Stimulated activated CD8-positive, alpha-beta memory T cell treated with anti-CD3 and anti-CD28 coated beads, Interleukin-15, amount 100 ng/mL, for 24 hours (primary cell): ENCODE measurements around the gene SURF4.
A peak's percentile ranks its signal among the peaks of the same experiment; 100 is the strongest.
"Not testable (repeated sequence)": the region's sequence is repeated elsewhere in the genome, so short reads cannot be mapped to it uniquely, and the experiment has no call there.

Source experiments
- DNase-seq: peaks from one replicate; pipeline ENCODE4 v3.0.0-alpha.2; 2020; ENCODE audit warnings: low read depth

The SURF4 gene

DNA sequence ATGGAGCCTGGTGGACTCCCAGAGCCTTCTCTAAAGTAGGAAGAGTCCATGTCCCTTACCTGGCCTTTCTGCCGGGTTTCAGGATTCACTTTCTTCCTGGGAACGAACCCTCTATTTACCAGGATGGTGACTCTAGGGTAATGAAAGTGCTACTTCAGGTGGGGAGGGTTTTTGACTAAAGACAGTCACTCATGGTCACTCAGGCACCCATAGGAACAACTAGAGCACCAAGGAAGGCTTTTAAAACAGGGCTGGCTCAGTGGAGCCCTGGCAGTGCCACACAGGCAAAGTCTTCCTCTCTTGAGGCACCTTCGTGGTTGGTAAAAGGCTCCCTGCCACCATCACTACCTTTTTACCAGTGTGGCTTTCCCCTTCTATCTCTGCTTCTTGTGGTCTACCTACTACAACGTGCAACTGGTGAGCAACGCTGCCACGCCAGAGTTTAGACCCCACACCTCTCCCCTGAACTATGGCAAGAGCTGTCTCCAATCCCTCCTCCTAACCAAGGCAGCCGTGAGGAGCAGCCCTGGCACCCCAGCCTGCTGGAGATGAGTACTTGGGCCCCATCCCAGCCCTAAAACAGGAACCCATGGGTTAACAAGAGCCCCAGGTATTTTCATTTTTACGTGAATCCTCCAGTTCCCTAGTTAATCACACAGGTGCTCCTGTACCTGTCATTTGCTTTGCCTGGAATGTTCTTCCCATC lies 23.1 kb downstream of the SURF4 start:
- DNase-seq, result no peak

DNA sequence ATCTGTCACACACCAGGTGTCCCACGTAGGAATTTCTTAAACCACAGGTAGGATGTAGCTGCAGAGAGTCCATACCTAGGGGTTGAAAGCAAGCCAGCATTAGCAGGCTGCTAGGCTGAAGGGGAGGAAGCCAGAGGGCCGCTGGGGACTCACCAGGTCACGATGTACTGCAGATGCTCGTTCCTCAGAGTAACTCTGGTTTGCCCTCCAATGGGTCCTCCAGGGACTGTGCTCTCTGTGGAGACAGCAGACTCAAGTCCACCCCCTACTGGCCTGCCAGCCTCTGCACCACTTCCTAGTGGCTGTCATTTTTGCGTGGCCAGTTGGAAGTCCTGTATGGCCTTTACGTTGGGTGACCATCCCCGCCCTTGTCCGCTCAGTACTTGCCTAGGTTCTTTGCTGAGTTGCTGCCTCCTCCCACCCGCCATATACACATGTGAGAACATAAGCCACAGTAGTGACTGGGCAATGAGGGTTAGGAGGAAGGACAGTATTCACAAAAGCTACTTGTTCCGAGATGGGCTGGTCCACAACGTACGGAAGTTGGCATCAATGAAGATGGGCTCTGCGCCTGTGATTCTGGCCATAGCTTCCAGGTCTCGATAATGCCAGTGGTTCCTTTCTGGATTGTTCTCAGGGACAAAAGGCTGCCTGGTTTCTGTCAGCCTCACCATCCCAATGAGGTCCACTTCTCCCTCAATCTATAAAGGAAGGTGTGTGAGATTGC lies 23.8 kb downstream of the SURF4 start:
- no peak for DNase-seq

DNA sequence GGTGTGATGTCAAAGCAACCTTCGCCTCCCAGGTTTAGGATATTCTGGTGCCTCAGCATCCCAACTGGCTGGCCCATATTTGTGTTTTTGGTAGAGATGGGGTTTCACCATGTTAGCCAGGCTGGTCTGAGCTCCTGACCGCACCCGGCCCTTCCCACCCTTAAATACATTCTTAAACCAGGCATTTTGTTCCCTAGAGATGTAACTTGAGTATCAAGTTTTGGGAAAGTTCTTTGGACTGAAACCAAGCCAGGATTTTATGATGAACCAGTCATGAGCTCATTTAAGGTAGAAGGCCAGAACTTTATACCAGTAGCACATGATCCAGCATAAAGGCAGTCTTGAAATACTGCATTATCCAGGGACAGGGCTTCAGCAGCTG lies 24.3 kb downstream of the SURF4 start:
- no peak for DNase-seq

DNA sequence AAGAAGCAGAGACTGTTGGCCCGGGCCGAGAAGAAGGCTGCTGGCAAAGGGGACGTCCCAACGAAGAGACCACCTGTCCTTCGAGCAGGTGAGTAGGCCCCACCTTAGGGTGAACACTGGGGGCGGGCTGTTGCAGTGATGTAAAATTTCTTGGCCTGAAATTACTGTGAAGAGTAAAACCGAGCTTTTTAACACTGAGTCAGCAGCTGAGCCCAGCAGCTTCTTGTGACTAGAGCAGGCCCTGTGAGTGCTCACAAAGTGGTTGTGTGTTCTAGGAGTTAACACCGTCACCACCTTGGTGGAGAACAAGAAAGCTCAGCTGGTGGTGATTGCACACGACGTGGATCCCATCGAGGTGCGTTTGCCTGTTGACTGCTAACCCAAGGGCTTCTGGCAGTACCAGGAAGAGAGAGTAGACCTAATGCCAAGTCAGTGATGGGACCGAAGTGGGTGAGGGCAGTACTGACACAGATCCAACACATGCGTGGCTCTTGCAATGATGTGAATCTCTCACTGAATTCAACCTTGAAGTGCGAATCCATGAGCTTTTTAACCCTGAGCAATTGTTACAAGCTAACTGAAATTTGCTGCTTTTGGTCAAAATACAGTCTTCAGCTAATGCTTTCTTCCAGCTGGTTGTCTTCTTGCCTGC lies 25.8 kb downstream of the SURF4 start:
- DNase-seq, result no peak

DNA sequence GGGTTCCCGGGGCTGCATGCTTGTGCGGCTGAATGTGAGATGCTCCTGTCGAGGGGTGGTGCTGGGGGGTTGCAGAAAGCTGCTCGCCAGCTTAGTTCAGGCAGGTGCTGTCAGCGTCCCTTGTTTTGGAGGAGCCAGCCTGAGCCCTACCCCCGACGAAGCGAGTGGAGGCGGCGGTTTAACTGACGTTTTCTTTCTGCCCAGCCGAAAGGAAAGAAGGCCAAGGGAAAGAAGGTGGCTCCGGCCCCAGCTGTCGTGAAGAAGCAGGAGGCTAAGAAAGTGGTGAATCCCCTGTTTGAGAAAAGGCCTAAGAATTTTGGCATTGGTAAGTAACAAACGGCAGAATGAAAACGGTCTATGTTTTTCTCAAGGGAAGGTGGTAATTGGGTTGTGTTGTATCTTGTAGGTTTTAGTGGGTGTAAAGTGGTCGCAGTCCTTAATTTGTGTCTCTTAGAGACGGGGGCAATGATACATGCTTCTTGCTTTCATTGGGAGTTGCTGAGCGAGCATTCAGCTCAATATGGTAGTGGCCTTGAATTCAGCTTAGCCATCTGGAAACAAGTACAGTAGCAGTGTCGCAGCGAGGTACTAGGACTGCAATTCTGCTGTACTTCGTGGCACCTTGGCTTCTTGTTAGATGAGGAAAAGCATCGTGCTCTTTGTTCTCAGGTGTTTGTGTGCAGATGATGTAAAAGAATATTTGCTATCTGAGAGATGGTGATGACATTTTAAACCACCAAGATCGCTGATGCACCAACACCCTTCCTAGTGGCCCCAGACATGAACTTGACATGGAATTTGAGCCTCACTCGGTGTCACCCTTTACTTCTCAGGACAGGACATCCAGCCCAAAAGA lies 26.9 kb downstream of the SURF4 start:
- DNase-seq, result no peak

DNA sequence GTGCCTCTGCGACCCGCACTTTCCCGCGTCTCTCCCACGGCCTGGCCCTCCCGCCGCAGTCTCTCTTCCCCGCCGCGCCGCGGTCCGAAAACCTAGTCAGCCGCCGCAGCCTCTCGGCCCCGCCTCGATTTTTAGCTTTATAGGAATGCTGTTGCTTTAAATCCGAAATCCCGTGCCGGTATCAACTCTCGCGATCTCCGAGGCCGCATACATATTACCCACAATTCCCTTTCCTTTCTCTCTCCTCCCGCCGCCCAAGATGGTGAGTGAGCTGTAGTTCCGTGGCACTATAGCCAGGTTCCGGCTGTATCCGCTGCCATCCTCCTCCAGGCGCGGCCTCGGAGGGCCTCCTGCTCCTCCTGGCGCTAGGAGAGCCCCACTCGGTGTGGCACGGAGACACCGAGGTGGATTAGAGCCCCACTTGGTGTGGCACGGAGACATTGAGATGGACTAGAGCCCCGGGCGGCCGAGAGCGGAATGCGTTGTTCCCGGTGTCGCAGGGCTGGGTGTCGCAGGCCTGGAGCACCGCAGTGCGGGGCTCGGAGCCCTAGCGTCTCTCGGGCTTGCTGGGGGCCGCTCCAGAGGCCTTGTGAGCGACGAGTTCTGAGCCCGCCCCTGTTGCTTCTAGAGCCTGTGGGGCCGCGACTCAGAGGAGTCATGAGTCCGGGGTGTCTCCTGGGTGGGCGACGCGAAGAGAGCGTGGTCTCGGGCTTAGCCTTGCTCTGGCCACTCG lies 27.7 kb downstream of the SURF4 start, which contains the start of the genes MED22 and RPL7A:
Gene MED22, minus strand, starts transcription at position 147 of the 733 bp plus-strand sequence. CDS start 1,469 bp downstream, outside the sequence.
Gene RPL7A, plus strand, starts transcription at position 234 of the 733 bp plus-strand sequence. Its CDS starts 26 bp downstream, at position 260.
- DNase-seq, result peak; percentile 74

DNA sequence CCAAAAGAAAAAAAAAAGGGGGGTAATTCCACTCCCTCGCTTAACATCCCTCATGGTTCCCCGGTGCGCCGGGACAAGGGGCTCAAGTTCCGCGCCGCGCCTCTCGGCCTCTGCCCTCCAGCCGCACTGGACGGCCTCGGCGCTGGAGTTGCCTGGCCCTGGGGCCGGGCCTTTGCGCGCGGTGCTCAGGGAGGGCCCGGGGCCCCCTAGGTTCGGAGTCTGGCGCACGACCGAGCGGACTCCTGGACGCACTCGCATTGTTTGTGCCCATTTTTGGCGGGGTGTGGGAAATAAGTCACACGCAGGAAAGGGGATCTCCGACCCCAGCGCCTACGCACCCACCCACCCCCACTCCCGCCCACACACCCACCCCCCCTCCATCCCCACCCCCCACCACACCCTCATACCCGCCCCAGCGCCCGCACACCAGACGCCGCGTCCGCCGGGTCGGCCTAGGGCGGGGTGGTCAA lies 28.3 kb downstream of the SURF4 start:
- no peak for DNase-seq

DNA sequence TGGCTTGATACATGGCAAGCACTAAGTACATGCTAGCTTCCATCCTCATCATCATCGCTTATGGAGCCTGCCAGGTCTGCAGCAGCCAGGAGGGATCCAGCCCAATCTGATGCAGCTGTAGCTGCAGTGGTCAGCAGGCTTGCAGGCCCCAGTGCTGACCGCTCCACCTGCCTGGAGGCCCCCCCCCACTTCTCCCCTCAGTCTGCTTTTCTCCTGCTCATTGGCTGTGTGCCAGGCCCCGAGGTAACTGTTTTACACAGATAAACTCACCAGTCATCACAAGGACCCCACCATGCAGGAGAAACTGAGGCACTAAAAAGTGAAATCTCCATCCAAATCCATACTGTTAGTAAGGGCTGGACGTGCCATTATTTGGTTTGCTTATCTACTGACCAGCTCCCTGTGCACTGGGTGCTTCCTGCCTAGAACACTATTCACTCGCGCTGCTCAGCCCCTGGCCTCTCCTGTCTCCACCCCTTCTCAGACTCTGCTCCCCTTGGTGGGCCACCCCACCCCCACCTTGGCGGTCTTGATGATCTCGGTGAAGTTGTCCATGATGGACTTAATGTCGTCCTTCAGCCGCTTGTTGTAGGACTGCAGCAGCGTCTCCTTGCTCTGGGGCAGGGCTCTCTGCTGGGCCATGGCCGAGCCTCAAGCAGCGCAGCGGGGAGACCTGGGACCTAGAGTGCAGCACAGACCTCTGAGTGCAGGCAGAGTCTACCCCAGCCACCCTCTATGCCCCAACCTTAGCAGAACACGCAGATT lies 29.7 kb downstream of the SURF4 start:
- DNase-seq, result no peak

DNA sequence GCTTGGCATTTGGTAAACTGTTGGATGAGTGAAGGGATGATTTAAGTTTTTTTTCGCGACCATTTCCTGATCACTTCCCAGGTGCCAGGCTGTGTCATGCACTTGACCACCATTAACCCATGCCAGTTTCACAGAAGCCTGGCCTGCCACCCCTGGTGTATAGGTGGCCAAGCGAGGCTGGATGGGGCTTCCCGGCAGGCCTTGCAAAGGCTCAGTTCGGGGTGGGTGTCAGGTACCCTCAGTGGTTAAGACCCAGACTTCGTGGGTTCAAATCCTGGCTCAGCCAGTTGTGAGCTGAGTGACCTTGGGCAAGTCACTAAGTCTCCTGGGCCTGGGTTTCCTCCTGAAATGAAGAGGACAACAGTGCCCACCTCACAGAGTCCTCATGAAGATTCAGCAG lies 30.3 kb downstream of the SURF4 start:
- DNase-seq, result no peak

DNA sequence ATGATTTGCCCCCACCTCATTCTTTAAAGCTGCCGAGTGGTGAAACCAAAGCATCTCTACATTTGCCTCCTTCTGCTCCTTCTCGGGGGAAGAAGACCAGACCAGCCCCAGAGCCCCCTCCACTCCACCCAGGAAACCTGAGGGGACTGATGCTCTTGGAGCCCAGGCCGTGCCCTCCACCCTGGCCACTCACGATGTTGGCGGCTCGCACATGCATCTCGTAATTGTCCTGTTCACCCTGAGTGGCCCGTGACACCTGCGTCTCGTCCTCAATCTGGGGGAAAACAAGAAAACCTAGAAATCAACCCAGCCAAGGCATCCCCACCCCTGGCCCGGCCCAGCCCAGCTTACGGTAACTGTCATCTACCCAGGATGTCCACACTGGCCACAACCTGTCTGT lies 30.9 kb downstream of the SURF4 start:
- DNase-seq, result no peak

DNA sequence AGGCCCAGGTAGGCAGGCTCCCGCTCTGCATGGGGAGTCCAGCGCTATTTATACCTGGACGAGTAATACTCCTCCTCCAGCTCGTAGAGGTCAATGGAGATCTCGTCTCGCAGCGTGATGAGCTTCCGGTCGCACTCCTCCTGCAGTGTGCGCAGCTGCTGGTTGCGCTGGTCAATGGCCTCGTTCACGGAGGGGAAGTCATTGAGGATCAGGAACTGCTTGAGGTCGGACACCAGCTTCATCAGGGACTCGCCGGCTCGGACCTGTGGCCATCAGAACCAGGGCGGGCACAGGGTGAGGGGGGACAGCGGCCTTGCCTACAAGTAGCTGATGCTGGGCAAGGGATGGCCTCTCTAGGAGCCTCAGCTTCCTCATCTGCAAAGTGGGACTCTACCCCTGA lies 31.8 kb downstream of the SURF4 start:
- DNase-seq, result no peak

DNA sequence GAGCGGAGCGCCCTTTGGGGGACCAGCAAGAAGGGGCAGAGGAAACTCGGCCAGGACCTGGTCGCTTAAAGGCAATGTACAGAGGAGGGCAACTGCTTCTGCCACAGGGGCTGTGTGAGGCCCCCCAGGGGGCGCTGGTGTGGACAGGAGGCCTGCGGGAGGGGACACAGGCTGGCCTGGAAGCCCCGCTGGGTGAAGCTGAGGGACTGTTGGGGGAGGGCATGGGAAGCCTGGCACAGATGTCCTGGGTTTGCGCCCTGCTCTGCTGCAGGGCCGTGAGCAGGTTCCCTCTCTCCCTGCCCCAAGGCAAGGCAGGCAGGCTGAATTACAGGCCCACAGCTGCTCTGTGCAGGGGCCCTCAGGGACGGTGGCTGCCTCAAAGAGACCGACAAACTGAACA lies 33.3 kb downstream of the SURF4 start:
- no peak for DNase-seq

DNA sequence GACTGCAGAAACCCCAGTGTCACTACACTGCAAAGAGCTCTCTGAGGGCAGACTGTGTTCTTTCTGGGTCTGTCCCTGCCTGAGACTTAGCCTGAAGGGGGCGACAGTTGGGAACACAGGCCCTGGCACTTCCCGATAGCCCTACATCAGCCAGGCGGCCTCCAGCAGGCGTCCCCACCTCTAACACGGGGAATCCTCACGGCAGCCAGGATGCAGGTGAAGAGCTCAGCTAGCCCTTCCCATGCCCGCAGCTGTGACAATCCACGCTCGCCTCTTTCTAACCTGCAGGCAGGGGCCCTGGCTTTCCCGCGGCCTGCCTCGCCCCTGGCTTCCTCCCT lies 33.8 kb downstream of the SURF4 start:
- DNase-seq, result no peak

DNA sequence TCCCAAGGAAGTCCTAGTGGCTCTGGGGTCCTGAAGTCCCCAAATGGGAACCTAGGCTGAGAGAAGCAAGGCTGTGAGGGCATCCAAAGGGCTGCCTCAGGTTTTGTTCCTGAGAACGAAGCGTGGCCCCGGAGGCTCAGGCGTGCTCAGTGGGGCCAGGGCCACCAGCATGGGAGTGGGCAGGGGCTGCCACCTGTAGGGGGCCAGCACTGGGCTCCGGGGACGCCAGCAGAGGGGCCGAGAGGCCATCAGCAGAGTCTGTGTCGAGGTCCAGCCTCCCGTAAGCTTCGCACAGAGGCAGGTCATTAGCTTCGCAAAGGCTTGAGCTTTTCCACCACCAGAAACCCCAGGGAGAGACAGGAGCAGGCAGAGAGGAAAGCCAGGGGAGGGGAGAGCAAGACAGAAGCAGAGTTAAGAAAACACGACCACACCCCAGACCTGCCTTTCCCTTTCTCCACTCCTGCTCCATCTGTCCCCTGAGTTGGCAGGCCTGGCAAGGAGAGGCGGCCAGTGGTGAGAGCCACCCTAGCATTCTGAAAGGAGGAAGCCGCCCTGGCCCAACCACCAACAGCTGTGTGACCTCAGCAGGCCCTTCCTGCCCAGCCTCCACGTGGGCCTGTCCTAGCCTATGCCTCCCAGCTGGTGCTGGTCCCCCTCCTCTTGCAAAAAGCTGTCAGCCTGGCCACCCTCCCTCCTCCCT lies 34.3 kb downstream of the SURF4 start:
- DNase-seq, result no peak

DNA sequence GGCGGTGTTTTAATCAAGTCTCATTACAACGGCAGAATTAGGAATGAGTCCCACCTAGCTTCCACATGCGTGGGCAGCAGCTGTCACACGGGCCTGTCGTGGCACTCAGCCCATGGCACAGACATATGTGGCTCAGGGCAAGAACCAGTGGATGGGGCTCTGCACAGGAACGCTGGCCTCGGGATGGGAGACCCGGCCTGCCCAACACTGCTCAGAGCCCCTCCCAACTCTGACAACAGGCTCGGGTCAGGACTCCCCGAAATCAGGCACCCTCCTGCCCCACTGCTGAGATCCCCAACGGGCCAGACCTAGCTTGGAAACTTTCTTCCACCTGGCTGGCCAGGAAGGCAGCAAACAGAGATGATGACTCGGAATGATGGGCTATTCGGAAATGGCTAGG lies 34.9 kb downstream of the SURF4 start:
- no peak for DNase-seq

DNA sequence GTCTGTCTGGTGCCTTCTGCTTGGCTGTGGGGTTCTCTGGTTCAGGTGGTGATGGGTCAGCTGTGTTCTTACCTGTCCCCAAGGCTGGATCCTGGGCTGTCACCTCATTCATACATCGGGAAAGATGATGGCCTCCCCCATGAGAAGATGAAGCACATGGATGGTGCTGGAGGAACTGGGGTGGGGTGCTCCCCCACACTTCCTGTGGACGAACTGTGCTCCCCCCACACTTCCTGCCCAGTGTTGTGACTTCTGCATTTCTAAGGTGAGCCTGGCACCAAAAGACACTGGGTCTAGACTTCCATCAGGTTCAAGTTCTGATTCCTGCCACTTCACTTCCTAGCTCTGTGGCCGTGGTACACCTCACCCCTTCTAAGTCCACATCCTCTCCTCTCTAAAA lies 35.6 kb downstream of the SURF4 start:
- no peak for DNase-seq

DNA sequence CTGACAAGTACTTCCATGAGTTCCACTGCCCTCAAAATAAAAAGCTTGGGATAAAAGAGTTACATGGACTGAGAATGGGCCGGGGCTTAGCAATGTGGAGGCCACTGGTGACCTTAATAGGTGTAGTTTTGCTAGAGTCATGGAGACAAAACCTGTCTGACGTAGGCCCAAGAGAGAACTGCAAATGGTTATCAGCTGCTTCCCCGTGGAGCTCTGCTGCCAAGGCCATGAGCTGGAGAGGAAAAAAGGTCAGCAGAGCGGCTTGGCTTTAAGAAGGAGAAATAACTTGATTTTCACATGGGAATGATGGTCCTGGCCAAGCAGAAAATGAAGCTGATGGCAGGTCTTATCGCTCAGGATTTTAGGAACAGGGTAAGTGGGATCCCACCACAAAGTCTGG lies 36.2 kb downstream of the SURF4 start:
- no peak for DNase-seq

DNA sequence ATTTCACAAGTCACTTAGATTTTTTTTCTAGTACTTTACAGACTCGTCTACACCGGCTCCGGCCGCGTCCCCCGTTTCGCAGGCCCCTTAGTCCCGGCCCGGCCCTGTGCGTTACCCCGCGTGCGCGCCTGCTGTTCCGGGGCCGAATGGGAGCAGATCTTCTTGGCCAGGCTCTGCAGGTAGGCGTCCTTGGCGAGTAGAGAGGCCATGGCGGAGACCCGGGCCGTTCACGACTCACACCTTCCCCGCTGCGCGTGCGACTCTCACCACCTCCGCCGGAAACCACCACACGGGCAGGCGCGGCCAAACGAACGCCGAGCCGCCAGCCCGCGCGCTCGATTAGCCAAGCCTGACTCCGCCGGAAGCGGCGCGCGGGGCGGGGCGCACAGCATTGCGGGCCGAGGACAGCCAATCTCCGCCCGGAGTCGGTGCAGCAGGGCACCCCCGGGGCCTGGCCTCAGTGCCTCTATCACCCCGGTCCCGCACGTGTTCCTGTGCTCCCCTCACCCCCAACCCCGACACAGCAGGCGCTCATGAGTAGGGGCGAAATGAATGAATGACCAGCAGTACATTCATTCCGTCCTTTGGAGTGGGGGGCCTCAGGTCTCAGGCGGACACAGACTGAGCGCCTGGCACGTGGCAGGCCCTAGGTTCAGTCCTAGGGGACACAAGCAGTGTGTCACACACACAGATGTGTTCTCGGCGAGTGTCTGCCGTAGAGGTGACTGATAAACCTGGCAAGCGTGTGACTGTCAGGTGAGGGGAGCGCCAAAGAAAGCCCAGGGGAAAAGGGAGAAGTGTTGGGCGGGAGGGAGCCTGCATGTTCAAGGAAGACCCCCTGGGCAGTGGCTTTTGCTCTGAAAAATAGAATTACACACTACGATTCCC lies 39.7 kb downstream of the SURF4 start, which contains the start of gene SURF6:
Gene SURF6, minus strand, starts transcription at position 265 of the 888 bp plus-strand sequence. Its CDS starts 56 bp downstream, at position 209.
- DNase-seq, result peak; percentile 87

DNA sequence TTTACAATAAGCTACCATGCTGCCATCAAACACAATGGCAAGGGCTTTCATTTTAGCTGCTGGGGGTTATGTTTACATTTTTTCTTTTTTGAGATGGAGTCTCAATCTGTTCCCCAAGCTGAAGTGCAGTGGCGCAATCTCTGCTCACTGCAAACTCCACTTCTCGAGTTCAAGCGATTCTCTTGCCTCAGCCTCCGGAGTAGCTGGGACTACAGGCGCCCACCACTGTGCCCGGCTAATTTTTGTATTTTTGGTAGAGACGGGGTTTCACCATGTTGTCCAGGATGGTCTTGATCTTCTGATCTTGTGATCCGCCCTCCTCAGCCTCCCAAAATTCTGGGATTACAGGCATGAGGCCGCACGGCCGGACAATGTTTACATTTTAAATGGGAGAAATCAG lies 41.0 kb downstream of the SURF4 start:
- not testable (repeated sequence) for DNase-seq
